Activated CD4-positive, alpha-beta T cell treated with anti-CD3 and anti-CD28 coated beads, Interleukin-10, Interleukin-2, amounts not matched to agents 100 ng/mL and 50 ng/mL, durations not matched to agents 16 hours and 8 hours (primary cell): ENCODE data around the gene SIN3B.

Experiments
- DNase-seq: peaks from one replicate; pipeline ENCODE4 v3.0.0-alpha.2; 2020

Gene SIN3B

DNA sequence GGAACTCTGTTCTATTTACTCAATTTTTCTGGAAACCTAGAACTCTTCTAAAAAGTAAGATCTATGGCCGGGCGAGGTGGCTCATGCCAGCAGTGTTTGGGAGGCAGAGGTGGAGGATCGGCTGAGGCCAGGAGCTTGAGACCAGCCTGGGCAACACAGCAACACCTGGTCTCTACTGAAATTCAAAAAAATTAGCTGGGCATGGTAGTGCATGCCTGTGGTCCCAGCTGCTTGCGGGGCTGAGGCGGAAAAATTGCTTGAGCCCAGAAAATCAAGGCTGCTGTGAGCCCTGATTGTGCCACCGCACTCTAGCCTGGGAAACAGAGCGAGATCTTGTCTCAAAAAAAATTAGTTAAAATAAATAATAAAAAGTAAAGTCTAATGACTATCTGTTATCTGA, 88.2 kb downstream of the SIN3B start:
- DNase-seq, result no peak

DNA sequence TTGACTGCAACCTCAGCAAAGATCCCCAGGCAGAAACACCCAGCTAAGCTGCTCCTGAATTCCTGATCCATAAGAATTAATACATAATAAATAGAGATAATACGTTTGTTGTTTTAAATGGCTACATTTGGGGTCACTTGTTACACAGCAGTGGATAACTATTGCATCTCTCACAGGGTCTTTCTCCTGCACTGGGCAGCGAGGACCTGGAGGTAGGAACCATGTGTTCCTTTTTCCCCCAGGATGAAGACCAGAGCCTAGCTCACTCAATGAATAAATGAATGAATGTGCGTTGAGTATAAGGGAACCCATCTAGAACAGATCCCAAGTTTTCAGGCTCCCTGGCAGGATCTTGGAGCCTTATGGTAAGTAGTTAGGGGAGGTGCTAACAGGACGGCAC, 90.3 kb downstream of the SIN3B start:
- DNase-seq, result no peak

DNA sequence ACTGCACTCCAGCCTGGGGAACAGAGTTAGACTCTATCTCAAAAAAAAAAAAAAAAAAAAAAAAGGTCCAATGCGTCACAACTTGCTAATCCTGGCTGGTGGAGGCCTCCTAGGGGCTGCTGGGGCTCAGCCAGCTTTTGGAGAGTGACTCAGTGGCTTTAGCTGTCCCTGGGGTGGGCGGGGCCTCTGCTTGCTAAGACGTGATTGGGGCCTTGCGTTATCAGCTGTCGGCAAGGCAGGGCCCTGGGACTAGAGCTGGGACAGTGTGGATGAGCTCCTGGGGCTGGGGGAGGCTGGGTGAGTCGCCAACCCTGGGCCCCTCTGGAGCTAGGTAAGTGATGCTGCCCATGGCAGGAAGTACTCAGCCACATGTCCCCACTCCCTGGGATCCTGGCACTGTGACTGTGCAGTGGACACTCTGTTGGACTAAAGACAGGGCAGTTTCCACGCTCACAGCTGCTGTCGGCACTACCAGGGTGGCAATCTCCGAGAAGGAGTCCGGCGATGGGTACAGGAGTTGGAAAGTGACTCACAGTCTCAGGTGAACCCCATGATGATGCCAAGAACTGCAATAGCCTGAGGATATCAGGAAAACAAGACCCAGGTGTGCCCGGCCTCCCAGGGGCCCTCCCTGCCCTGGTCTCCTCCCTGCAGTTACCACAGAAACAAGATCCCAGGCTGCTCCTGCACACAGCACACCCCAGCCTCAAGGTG, 91.8 kb downstream of the SIN3B start:
- DNase-seq, result no peak

DNA sequence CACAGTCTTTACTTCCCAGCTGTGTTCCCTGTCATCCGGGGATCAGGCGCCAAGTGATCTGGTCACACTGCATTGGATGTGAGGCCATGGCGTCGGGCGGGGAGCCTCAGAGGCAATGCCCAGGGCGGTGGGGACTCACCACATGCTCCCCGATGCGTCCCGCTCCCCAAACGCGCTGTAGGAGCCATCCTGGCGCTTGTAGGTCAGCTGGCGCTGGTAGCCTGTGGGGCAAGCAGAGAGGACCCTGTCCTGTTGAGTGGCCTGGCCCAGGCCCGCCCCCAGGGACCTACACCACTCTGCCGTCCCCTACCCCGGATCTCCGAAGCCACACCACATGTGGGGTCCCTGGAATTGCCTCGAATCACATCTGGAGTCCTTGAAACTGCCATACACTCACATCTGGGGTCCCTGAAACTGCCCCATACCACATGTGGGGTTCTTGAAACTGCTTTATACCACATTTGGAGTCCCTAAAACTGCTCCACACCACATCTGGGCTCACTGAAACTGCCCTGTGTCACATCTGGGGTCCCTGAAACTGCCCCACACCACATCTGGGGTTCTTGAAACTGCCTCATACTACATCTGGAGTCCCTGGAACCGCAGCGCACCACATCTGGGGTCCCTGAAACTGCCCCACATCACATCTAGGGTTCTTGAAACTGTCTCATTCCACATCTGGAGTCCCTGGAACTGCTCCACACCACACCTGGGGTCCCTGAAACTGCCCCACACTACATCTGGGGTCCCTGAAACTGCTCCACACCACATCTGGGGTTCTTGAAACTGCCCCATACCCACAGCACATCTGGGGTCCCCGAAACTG, 92.8 kb downstream of the SIN3B start:
- DNase-seq, result no peak

DNA sequence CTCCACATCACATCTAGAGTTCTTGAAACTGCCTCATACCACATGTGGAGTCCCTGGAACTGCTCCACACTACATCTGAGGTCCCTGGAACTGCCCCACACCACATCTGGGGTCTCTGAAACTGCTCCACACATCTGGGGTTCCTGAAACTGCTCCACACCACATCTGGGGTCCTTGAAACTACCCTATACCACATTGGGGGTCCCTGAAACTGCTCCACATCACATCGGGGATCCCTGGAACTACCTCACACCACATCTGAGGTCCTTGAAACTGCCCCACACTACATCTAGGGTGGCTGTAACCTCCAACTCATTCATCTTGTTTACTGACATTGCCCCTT, 93.4 kb downstream of the SIN3B start:
- DNase-seq, result no peak

DNA sequence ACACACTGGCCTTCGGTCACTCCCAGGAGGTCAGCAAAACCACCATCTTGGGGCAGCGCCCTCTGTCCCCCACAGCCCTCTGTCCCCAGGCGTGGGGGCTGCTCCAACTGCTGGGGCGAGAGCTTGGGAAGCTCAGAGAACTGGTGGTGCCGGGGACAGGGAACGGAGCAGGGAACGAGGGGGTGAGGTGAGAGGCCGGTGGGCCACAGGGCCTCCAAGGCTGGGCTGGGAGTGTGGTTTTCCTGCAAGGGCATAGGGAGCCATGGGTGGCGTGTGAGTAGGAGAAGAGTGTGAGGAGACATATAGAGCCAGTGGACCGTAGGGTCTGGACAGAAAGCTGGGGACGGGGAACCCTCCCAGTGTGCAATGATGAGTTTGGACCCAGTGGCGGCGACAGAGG, 93.8 kb downstream of the SIN3B start:
- DNase-seq, result no peak

DNA sequence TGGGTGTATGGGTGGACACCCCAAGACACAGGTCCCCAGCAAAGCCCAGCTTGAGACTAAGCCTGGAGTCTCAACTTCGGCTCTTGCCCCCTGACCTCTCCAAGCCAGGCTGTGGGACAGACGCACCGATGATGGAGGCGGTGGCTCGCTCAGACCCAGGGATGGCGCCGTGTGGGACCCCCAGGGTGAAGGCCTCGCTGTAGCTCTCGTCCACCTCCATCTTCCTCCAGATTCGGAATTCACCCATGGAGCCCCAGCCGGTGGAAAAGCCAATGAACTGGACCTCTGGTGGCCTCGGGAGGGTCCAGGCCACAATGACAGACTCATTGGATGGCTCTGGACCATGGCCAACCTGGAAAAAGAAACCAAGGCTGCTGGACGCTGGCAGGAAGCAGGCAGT, 98.7 kb downstream of the SIN3B start:
- DNase-seq, result no peak

DNA sequence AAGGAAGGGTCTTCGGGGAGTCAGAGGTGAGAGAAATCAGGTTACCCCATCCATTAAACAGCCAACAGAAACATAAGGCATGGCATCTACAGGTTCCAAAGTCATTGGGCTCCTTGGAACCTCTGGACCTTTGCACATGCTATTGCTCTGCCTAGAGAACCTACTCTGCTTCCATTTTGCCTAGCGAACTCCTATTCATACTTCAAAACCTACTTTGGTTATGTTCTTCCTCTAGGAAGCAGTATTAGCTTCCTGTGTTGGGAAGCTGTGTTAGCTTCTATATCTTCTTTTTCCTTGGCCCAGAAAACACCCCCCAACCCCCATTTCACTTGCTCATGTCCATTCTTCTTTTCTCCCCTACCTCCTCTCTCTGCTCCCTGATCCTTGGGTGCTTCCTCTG, 99.2 kb downstream of the SIN3B start:
- DNase-seq, result no peak

DNA sequence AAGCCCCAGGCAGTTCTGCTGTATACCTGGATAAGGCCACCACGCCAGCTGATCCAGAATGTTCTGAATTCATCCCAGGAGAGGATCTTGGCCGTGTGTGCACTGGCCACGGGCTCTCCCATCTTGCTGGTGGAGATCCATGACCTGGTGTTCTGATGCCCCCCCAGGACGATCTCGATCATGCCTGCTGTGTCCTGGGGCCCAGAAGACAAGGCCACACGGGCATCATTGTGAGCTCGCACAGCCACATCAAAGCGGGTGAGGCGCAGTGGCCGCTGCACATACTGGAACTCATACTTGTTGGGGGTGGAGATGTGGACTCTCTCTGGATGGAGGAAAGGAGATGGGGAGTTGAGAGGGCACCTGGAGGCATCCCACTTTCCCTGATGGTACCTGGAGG, 99.7 kb downstream of the SIN3B start:
- DNase-seq, result no peak
